Heart right ventricle (tissue), 16 donors: ENCODE measurements around the gene FMO1. TPM values are rescaled to one million over a fixed set of nuclear protein-coding genes. Genes with fewer than 3 reads are reported as not detected.

Source experiments
- ATAC-seq, 8 donors: fragments of 200-7000 bp; cut with Tn5 transposase; one replicate each; pipeline ENCODE4 v1.9.1; 2020; ENCODE audit warnings: mild to moderate bottlenecking in 8 of 8, moderate library complexity in 8 of 8, moderate number of reproducible peaks in 1 of 8
- DNase-seq, 2 donors: peaks; one replicate each; pipeline ENCODE4 v3.0.0-alpha.2; 2020
- H3K27ac ChIP-seq, 10 donors: fragments of 200-600 bp; sonication (generic) in 2 of 10; one replicate each; pipeline versions ENCODE4 v1.5.0 to v1.8.0; 2020 to 2022; ENCODE audit warnings: mild to moderate bottlenecking in 3 of 10
- H3K27me3 ChIP-seq, 7 donors: fragments of 200-600 bp; one replicate each; pipeline ENCODE4 v1.8.0; 2021 to 2022; ENCODE audit warnings: mild to moderate bottlenecking in 2 of 7
- H3K36me3 ChIP-seq, 9 donors: fragments of 200-600 bp; sonication (generic) in 1 of 9; one replicate each; pipeline versions ENCODE4 v1.5.0 to v1.8.0; 2020 to 2022; ENCODE audit warnings: mild to moderate bottlenecking in 2 of 9
- H3K4me1 ChIP-seq, 9 donors: fragments of 200-600 bp; sonication (generic) in 1 of 9; one replicate each; pipeline versions ENCODE4 v1.5.0 to v1.8.0; 2020 to 2022; ENCODE audit warnings: mild to moderate bottlenecking in 4 of 9
- H3K4me3 ChIP-seq, 10 donors: fragments of 200-600 bp; sonication (generic) in 2 of 10; one replicate each; pipeline versions ENCODE4 v1.5.0 to v1.8.0; 2020 to 2022; ENCODE audit warnings: mild to moderate bottlenecking in 7 of 10, moderate library complexity in 2 of 10
- H3K9me3 ChIP-seq, 11 donors: fragments of 200-600 bp in 10 of 11; sonication (generic) in 2 of 11; one replicate each; pipeline versions ENCODE4 v1.5.0 to v1.8.0; 2013 to 2022; ENCODE audit warnings: mild to moderate bottlenecking in 2 of 11, control low read depth in 1 of 11, moderate library complexity in 1 of 11
- CTCF ChIP-seq, 9 donors: fragments of 200-600 bp; sonication (generic) in 2 of 9; IDR thresholded peaks; one replicate each; pipeline versions ENCODE4 v1.5.0 to v1.8.0; 2021 to 2022; ENCODE audit warnings: antibody characterized with exemption in 9 of 9, mild to moderate bottlenecking in 5 of 9, moderate library complexity in 1 of 9
- WGBS, 2 donors: extraction: QIAGEN DNeasy Blood & Tissue Kit; methylation state at CpG; one replicate each; pipeline ENCODE4 v1.1.7; 2013; ENCODE audit warnings: inconsistent platforms in 1 of 2; 5-methylcytosine and 5-hydroxymethylcytosine counted together
- intact Hi-C, 10 donors: fragments of 100-400 bp; cut with DNase I; formaldehyde crosslinking; loops; one replicate each; pipeline versions ENCODE4 v1.11.1 to v1.14.2; 2022
- polyA plus RNA-seq, 2 donors: library from polyadenylated mRNA; stranded (reverse); fragments of 200-250 nt; gene quantifications; one replicate each; pipeline ENCODE4 v1.2.3, GENCODE V29; 2013
- total RNA-seq, 10 donors: library from RNA; stranded (reverse); fragmentation: NEBNext Ultra II Directional in 3 of 10; extraction: Animal tissue kit (Norgen Biotek cat#: 25700) in 3 of 10; gene quantifications; one replicate each; pipeline versions ENCODE4 v1.2.1 to v1.2.4, GENCODE V29; 2021 to 2023
- donor health status: Arrhythmogenic right ventricular cardiomyopathy.
- donor health status: ischemic (EF 13 %, LVEDD 7.1; RV severe dilation, severe dysfunction).
- donor health status: healthy with polysubstance abuse.
- donor health status: DM: no; HTN: yes; CAD: no.
- donor health status: DM: no; HTN: no; CAD: no.
- donor health status: ischemic (EF 25% LVEDD 6.9; RV normal size, moderate dysfunction).
- donor health status: ischemic (EF 25% LVEDD 5.7; RV mildly dilated, moderate dysfunction).
- donor health status: healthy.
- donor health status: DM: yes; HTN: yes; CAD: no.
- donor health status: Ischemic cardiomyopathy.
- donor health status: ischemic (EF 35%, LVEDD 5.7; RV mildly dilated, moderate dysfunction).
- donor health status: nonischemic (EF 11% LVEDD 7.7; RV severe dilation, severe dysfunction).
- donor health status: DM: yes; HTN: yes; CAD: no.
- donor health status: PGD.
- donor health status: ischemic (EF 29% LVEDD 5.4; RV normal size, mild dysfunction).
- donor health status: nonischemic (EF 23%, LVEDD 6.1; RV moderate dilation, normal function).

FMO1 gene
- total and polyA plus RNA-seq, 12 donors: 0.15 to 7.8 (median 0.64) TPM; not detected in 3

- H3K36me3 ChIP-seq: no peaks in the 10 kb centered on the region
- peaks cover 0 to 56% (median 26%) of the 10 kb centered on the region in 9 donors for H3K4me1 ChIP-seq
- intact Hi-C loops: loop anchor here in 2 of 10 donors (5.0 to 10.0 kb wide), 2 partner anchors 32 to 255 kb away; partner anchors contain the start of gene FMO2 (in 1 of the 2)
- peak overlapping the region in 5 of 10 donors; percentile 13 to 85 (median 41) for H3K27ac ChIP-seq
- no peak for TF ChIP-seq CTCF (IDR thresholded peaks at IDR 0.05)
- H3K9me3 ChIP-seq: no peaks in the 10 kb centered on the region
- no peak for ATAC-seq
- H3K27me3 ChIP-seq: no peaks in the 10 kb centered on the region
- WGBS, 2 donors: 82 to 89% methylated on average over 2 of the region's 2 CpGs
- no peak overlapping the region for H3K4me3 ChIP-seq
- DNase-seq: no peak
Observed at GRCh38 chr1:171219346-171220080, 28.8 kb upstream of the FMO1 start.

- intact Hi-C loops: loop anchor here in 2 of 10 donors (5.0 to 10.0 kb wide), 2 partner anchors 33 to 255 kb away; partner anchors contain the start of gene FMO2 (in 1 of the 2)
- H3K27ac ChIP-seq: peak overlapping the region in 9 of 10 donors; percentile 41 to 85 (median 68)
- no peak for DNase-seq
- no peaks in the 10 kb centered on the region for H3K9me3 ChIP-seq
- peaks cover 0 to 56% (median 26%) of the 10 kb centered on the region in 9 donors for H3K4me1 ChIP-seq
- peak overlapping the region in 2 of 10 donors; percentile 10 to 16 for H3K4me3 ChIP-seq
- no peaks in the 10 kb centered on the region for H3K27me3 ChIP-seq
- H3K36me3 ChIP-seq: no peaks in the 10 kb centered on the region
- no peak for ATAC-seq
- 68 to 77% methylated on average over 2 of the region's 2 CpGs for WGBS, 2 donors
- TF ChIP-seq CTCF (IDR thresholded peaks at IDR 0.05): no peak
Observed at GRCh38 chr1:171220081-171220420, 28.2 kb upstream of the FMO1 start.

- Histone ChIP-seq H3K4me3 (peak overlapping the region in 3 of 10 donors; percentile 10 to 25 (median 16)), H3K27me3 (no peaks in the 10 kb centered on the region), H3K36me3 (no peaks in the 10 kb centered on the region), H3K27ac (peak overlapping the region; percentile 22 to 85 (median 66)), H3K4me1 (peaks cover 0 to 56% (median 26%) of the 10 kb centered on the region in 9 donors), H3K9me3 (no peaks in the 10 kb centered on the region)
- ATAC-seq: peak in 7 of 8 donors; percentile 38 to 67 (median 48)
- intact Hi-C loops: loop anchor here in 2 of 10 donors (5.0 to 10.0 kb wide), 2 partner anchors 33 to 256 kb away; partner anchors contain the start of gene FMO2 (in 1 of the 2)
- no peak for TF ChIP-seq CTCF (IDR thresholded peaks at IDR 0.05)
- WGBS, 2 donors: 43 to 47% methylated on average over 11 of the region's 11 CpGs
- DNase-seq: no peak
Observed at GRCh38 chr1:171220581-171221054, 27.7 kb upstream of the FMO1 start.

- no peak overlapping the region for H3K4me3 ChIP-seq
- ATAC-seq (peak in 2 of 8 donors; percentile 17 to 37), DNase-seq (peak in 1 of 2 donors; percentile 19)
- TF ChIP-seq CTCF (IDR thresholded peaks at IDR 0.05): no peak
- H3K27ac ChIP-seq: peak overlapping the region in 9 of 10 donors; percentile 37 to 85 (median 68)
- peaks cover 0 to 56% (median 26%) of the 10 kb centered on the region in 9 donors for H3K4me1 ChIP-seq
- WGBS, 2 donors: 58 to 76% methylated on average over 5 of the region's 5 CpGs
- intact Hi-C loops: loop anchor here in 3 of 10 donors (2.0 to 10.0 kb wide), 3 partner anchors 35 to 257 kb away; partner anchors contain the start of gene FMO2 (in 1 of the 3)
- H3K9me3 ChIP-seq: no peaks in the 10 kb centered on the region
- H3K27me3 ChIP-seq: no peaks in the 10 kb centered on the region
- H3K36me3 ChIP-seq: no peaks in the 10 kb centered on the region
Observed at GRCh38 chr1:171221665-171222591, 26.4 kb upstream of the FMO1 start.
